HCT116 (cell line): ENCODE measurements around the gene RNU2-63P. TPM values are rescaled to one million over a fixed set of nuclear protein-coding genes. Genes with fewer than 3 reads are reported as not detected.

Source experiments
- ATAC-seq: fragments of 200-7000 bp; cut with Tn5 transposase; 2 replicates; pipeline ENCODE4 v1.9.1; 2020; ENCODE audit warnings: mild to moderate bottlenecking, moderate library complexity
- BruUV-seq: library from RNA; stranded (reverse); fragments of 400-500 nt; replicated peaks from 2 replicates; lab custom pipeline; 2021; lab: Mats Ljungman, UMichigan
- CTCF ChIA-PET: fragments of 300-600 bp; sonication (Branson Sonifier 250); formaldehyde crosslinking; loops from one replicate; lab custom pipeline; 2021; ENCODE audit warnings: antibody characterized with exemption; lab: Charles Lee
- POLR2A ChIA-PET: fragments of 300-600, 350-600 bp; sonication (Branson Sonifier 250); formaldehyde crosslinking; loops from one replicate; lab custom pipeline; 2021; ENCODE audit warnings: antibody characterized with exemption; lab: Charles Lee
- RAD21 ChIA-PET, 2 experiments: fragments of 300-600 bp; sonication (Branson Sonifier 250); formaldehyde crosslinking; loops; one replicate each; lab custom pipeline; 2023; ENCODE audit warnings: low total read pairs in 2 of 2; ENCODE audit not compliant: uncharacterized antibody in 2 of 2, unreplicated experiment in 2 of 2, low non-redundant PET in 1 of 2; lab: Charles Lee
- DNase-seq: peaks from one replicate; pipeline ENCODE4 v3.0.0-alpha.2; 2010; ENCODE audit warnings: low read depth, low spot score
- H2AFZ ChIP-seq: fragments of 200-600 bp; shearing (Covaris generic), sonication (generic); 2 replicates; pipeline ENCODE4 v1.6.1; 2017; ENCODE audit warnings: low read depth, mixed run types, mixed read lengths, antibody characterized with exemption, low read length; ENCODE audit not compliant: poor library complexity, severe bottlenecking
- H3K27ac ChIP-seq: 2 replicates; pipeline ENCODE4 v1.5.1; 2012; ENCODE audit warnings: low read depth, low read length
- H3K27me3 ChIP-seq: fragments of 200-600 bp; sonication (generic); 2 replicates; pipeline ENCODE4 v1.6.1; 2016; ENCODE audit warnings: mixed run types, low read length, mixed read lengths; ENCODE audit not compliant: insufficient read depth
- H3K36me3 ChIP-seq, 2 experiments: fragments of 200-500 bp in 1 of 2; fragments of 200-600 bp in 1 of 2; sonication (Bioruptor generic) in 1 of 2; sonication (generic) in 1 of 2; 2 replicates each; pipeline versions ENCODE4 v1.5.1 to v1.6.1; 2014 to 2016; ENCODE audit warnings: low read length in 2 of 2, inconsistent platforms in 1 of 2, mixed read lengths in 1 of 2, mixed run types in 1 of 2; ENCODE audit not compliant: insufficient read depth in 2 of 2, control insufficient read depth in 1 of 2
- H3K4me1 ChIP-seq, 2 experiments: fragments of 200-600 bp in 1 of 2; sonication (generic) in 1 of 2; 2 replicates each; pipeline versions ENCODE4 v1.5.1 to v1.6.1; 2012 to 2017; ENCODE audit warnings: low read length in 2 of 2, inconsistent platforms in 1 of 2, mild to moderate bottlenecking in 1 of 2, mixed read lengths in 1 of 2, mixed run types in 1 of 2, moderate library complexity in 1 of 2; ENCODE audit not compliant: insufficient read depth in 2 of 2, control insufficient read depth in 1 of 2
- H3K4me2 ChIP-seq: fragments of 200-600 bp; sonication (generic); 2 replicates; pipeline ENCODE4 v1.6.1; 2017; ENCODE audit warnings: mixed run types, low read length, mixed read lengths
- H3K4me3 ChIP-seq, 2 experiments: fragments of 200-600 bp in 1 of 2; sonication (generic) in 1 of 2; replicated peaks in 1 of 2; 2 replicates each; pipeline ENCODE4 v1.5.1; 2011 to 2016; ENCODE audit warnings: low read length in 2 of 2, control low read depth in 1 of 2, low read depth in 1 of 2, mild to moderate bottlenecking in 1 of 2, mixed read lengths in 1 of 2, mixed run types in 1 of 2
- H3K79me2 ChIP-seq: fragments of 200-600 bp; sonication (generic); 2 replicates; pipeline ENCODE4 v1.6.1; 2017; ENCODE audit warnings: mild to moderate bottlenecking, mixed run types, low read length, moderate library complexity, mixed read lengths; ENCODE audit not compliant: insufficient read depth
- H3K9ac ChIP-seq: fragments of 200-600 bp; sonication (generic); 2 replicates; pipeline ENCODE4 v1.6.1; 2016; ENCODE audit warnings: low read length, mixed read lengths
- H3K9me2 ChIP-seq: fragments of 200-600 bp; sonication (generic), shearing (Covaris generic); 2 replicates; pipeline ENCODE4 v1.6.1; 2017; ENCODE audit warnings: mixed run types, mild to moderate bottlenecking, moderate library complexity; ENCODE audit not compliant: insufficient read depth
- H3K9me3 ChIP-seq, 2 experiments: fragments of 200-500 bp in 1 of 2; fragments of 200-600 bp in 1 of 2; sonication (Bioruptor generic) in 1 of 2; sonication (generic) in 1 of 2; 2 replicates each; pipeline ENCODE4 v1.6.1; 2014 to 2017; ENCODE audit warnings: low read length in 2 of 2, mixed read lengths in 2 of 2, inconsistent platforms in 1 of 2, low read depth in 1 of 2, mild to moderate bottlenecking in 1 of 2, mixed run types in 1 of 2, moderate library complexity in 1 of 2; ENCODE audit not compliant: control insufficient read depth in 1 of 2, insufficient read depth in 1 of 2
- H4K20me1 ChIP-seq: fragments of 200-600 bp; sonication (generic), shearing (Covaris generic); 2 replicates; pipeline ENCODE4 v1.6.1; 2017; ENCODE audit warnings: mixed run types, mild to moderate bottlenecking, moderate library complexity; ENCODE audit not compliant: insufficient read depth
- CBX3 ChIP-seq: IDR thresholded peaks from 2 replicates; pipeline ENCODE4 v1.6.1; 2012; ENCODE audit warnings: low read depth
- CEBPB ChIP-seq: IDR thresholded peaks from 2 replicates; pipeline ENCODE4 v1.6.1; 2012; ENCODE audit warnings: low read depth
- EGR1 ChIP-seq: IDR thresholded peaks from 2 replicates; pipeline ENCODE4 v1.6.1; 2012; ENCODE audit warnings: low read depth
- ELF1 ChIP-seq: IDR thresholded peaks from 2 replicates; pipeline ENCODE4 v1.6.1; 2012; ENCODE audit warnings: low read depth, borderline replicate concordance
- EZH2 ChIP-seq: fragments of 200-600 bp; sonication (generic); IDR thresholded peaks from 2 replicates; pipeline ENCODE4 v1.6.1; 2017; ENCODE audit warnings: antibody characterized with exemption, mixed run types
- EZH2phosphoT487 ChIP-seq: fragments of 200-600 bp; IDR thresholded peaks from 2 replicates; pipeline ENCODE4 v1.6.1; 2018; ENCODE audit warnings: antibody characterized with exemption, borderline replicate concordance
- POLR2AphosphoS5 ChIP-seq: IDR thresholded peaks from 2 replicates; pipeline ENCODE4 v1.6.1; 2011; ENCODE audit warnings: mild to moderate bottlenecking, low read depth, low read length, moderate library complexity
- RAD21 ChIP-seq: IDR thresholded peaks from 2 replicates; pipeline ENCODE4 v1.6.1; 2012; ENCODE audit warnings: low read depth, mild to moderate bottlenecking
- SIN3A ChIP-seq: IDR thresholded peaks from 2 replicates; pipeline ENCODE4 v1.6.1; 2012; ENCODE audit warnings: low read depth
- SP1 ChIP-seq: IDR thresholded peaks from 2 replicates; pipeline ENCODE4 v1.6.1; 2012; ENCODE audit warnings: low read depth
- SRF ChIP-seq: IDR thresholded peaks from 2 replicates; pipeline ENCODE4 v1.6.1; 2012; ENCODE audit warnings: low read depth
- YY1 ChIP-seq: IDR thresholded peaks from 2 replicates; pipeline ENCODE4 v1.6.1; 2011; ENCODE audit warnings: low read length, low read depth, moderate library complexity, mild to moderate bottlenecking; ENCODE audit not compliant: insufficient replicate concordance; ENCODE audit errors: extremely low read depth
- ZFX ChIP-seq: fragments of 450-650 bp; IDR thresholded peaks from 2 replicates; pipeline ENCODE4 v1.6.1; 2017
- ZNF274 ChIP-seq: fragments of 200-500 bp; sonication (Bioruptor generic); IDR thresholded peaks from 2 replicates; pipeline ENCODE4 v1.6.1; 2014; ENCODE audit warnings: mild to moderate bottlenecking, low read depth, low read length, inconsistent platforms
- intact Hi-C: fragments of 100-400 bp; cut with micrococcal nuclease; formaldehyde crosslinking; loops from 2 replicates; pipeline ENCODE4 v1.10.0; 2022
- total RNA-seq: library from RNA; stranded (reverse); gene quantifications from one replicate; pipeline ENCODE4 v1.2.1, GENCODE V29; 2021; ENCODE audit not compliant: unreplicated experiment
- TF ChIP-seq, protein P1 (sequence below), 3 experiments: fragments of 200-600 bp in 1 of 3; sonication (generic) in 1 of 3; IDR thresholded peaks in 2 of 3; conservative IDR thresholded peaks in 1 of 3; 2 replicates each; pipeline ENCODE4 v1.5.1; 2012 to 2017; ENCODE audit warnings: low read depth in 2 of 3, low read length in 2 of 3, antibody characterized with exemption in 1 of 3, borderline replicate concordance in 1 of 3, control low read depth in 1 of 3, mild to moderate bottlenecking in 1 of 3, mixed read lengths in 1 of 3, mixed run types in 1 of 3, moderate library complexity in 1 of 3; ENCODE audit not compliant: insufficient read depth in 1 of 3
- TF ChIP-seq, protein P2 (sequence below): IDR thresholded peaks from 2 replicates; pipeline ENCODE4 v1.6.1; 2012; ENCODE audit warnings: low read depth
- TF ChIP-seq, protein P3 (sequence below): IDR thresholded peaks from 2 replicates; pipeline ENCODE4 v1.6.1; 2012
- TF ChIP-seq, protein P4 (sequence below): IDR thresholded peaks from 2 replicates; pipeline ENCODE4 v1.6.1; 2011; ENCODE audit warnings: mild to moderate bottlenecking, low read length, moderate library complexity; ENCODE audit not compliant: insufficient replicate concordance; ENCODE audit errors: extremely low read depth
- TF ChIP-seq, protein P5 (sequence below): IDR thresholded peaks from 2 replicates; pipeline ENCODE4 v1.6.1; 2012

The RNU2-63P gene
- total RNA-seq, 1 experiment from 2014 or later, result 7.4 TPM

DNA sequence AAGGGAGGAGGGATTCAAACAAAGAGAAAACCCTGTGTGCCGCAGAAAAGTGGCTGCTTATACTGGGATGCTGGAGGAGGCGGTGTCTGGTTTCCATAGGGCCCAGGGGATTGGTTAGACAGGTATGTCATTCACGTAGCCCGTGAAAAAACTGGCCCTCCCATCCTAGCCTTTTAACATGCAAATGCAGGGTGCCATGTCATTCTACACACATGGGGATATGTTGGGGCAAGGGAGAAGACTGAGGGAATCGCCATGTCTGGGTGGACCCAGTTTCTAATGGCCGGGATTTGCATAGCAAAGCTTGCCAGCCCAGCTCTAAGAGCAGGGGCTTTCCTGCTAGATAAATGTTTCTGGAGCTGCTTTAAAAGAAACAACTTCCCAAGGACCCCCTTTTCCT is 8.2 kb upstream of the RNU2-63P start:
- H3K4me1 ChIP-seq, result no peaks in the 10 kb centered on the region
- no peaks in the 10 kb centered on the region for H3K27me3 ChIP-seq
- H3K4me2 ChIP-seq, result no peak overlapping the region
- intact Hi-C loops, result no loop called here
- peak; percentile 30; the same call in 1 of the 2 replicates for ATAC-seq
- no peak overlapping the region for H3K9ac ChIP-seq
- no peak overlapping the region for H2AFZ ChIP-seq
- no peaks in the 10 kb centered on the region for H3K36me3 ChIP-seq
- DNase-seq, result no peak
- H3K79me2 ChIP-seq, result no peaks in the 10 kb centered on the region
- POLR2A ChIA-PET, result interaction anchor here (1.7 kb wide), 1 partner anchor 8 kb away, joined by 4 read pairs; the partner anchor contains the start of gene RNU2-63P
- RAD21 ChIA-PET, result no interaction called here
- CTCF ChIA-PET, result no interaction called here
- H3K4me3 ChIP-seq, result no peak overlapping the region
- BruUV-seq, result no TSS peak
- H3K27ac ChIP-seq, result no peak overlapping the region
- H4K20me1 ChIP-seq, result no peaks in the 10 kb centered on the region
- no peaks in the 10 kb centered on the region for H3K9me2 ChIP-seq
- TF ChIP-seq, protein P1, sequence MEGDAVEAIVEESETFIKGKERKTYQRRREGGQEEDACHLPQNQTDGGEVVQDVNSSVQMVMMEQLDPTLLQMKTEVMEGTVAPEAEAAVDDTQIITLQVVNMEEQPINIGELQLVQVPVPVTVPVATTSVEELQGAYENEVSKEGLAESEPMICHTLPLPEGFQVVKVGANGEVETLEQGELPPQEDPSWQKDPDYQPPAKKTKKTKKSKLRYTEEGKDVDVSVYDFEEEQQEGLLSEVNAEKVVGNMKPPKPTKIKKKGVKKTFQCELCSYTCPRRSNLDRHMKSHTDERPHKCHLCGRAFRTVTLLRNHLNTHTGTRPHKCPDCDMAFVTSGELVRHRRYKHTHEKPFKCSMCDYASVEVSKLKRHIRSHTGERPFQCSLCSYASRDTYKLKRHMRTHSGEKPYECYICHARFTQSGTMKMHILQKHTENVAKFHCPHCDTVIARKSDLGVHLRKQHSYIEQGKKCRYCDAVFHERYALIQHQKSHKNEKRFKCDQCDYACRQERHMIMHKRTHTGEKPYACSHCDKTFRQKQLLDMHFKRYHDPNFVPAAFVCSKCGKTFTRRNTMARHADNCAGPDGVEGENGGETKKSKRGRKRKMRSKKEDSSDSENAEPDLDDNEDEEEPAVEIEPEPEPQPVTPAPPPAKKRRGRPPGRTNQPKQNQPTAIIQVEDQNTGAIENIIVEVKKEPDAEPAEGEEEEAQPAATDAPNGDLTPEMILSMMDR (IDR thresholded peaks at IDR 0.05 in 2 of 3, conservative IDR thresholded peaks at IDR 0.05 in 1 of 3; ENCODE audit: borderline replicate concordance in 1 of 3, insufficient read depth in 1 of 3, low read depth in 2 of 3, low read length in 2 of 3), result no peak
- TF ChIP-seq SP1 (no peak), POLR2AphosphoS5 (no peak), ZFX (no peak), SIN3A (no peak), CEBPB (no peak), ELF1 (no peak), CBX3 (no peak), EGR1 (no peak), SRF (no peak), RAD21 (no peak), EZH2phosphoT487 (no peak), EZH2 (no peak), ZNF274 (no peak), YY1 (no peak)
- TF ChIP-seq, protein P2, sequence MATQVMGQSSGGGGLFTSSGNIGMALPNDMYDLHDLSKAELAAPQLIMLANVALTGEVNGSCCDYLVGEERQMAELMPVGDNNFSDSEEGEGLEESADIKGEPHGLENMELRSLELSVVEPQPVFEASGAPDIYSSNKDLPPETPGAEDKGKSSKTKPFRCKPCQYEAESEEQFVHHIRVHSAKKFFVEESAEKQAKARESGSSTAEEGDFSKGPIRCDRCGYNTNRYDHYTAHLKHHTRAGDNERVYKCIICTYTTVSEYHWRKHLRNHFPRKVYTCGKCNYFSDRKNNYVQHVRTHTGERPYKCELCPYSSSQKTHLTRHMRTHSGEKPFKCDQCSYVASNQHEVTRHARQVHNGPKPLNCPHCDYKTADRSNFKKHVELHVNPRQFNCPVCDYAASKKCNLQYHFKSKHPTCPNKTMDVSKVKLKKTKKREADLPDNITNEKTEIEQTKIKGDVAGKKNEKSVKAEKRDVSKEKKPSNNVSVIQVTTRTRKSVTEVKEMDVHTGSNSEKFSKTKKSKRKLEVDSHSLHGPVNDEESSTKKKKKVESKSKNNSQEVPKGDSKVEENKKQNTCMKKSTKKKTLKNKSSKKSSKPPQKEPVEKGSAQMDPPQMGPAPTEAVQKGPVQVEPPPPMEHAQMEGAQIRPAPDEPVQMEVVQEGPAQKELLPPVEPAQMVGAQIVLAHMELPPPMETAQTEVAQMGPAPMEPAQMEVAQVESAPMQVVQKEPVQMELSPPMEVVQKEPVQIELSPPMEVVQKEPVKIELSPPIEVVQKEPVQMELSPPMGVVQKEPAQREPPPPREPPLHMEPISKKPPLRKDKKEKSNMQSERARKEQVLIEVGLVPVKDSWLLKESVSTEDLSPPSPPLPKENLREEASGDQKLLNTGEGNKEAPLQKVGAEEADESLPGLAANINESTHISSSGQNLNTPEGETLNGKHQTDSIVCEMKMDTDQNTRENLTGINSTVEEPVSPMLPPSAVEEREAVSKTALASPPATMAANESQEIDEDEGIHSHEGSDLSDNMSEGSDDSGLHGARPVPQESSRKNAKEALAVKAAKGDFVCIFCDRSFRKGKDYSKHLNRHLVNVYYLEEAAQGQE, result no peak
- TF ChIP-seq, protein P3, sequence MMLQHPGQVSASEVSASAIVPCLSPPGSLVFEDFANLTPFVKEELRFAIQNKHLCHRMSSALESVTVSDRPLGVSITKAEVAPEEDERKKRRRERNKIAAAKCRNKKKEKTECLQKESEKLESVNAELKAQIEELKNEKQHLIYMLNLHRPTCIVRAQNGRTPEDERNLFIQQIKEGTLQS, result no peak
- TF ChIP-seq, protein P4, sequence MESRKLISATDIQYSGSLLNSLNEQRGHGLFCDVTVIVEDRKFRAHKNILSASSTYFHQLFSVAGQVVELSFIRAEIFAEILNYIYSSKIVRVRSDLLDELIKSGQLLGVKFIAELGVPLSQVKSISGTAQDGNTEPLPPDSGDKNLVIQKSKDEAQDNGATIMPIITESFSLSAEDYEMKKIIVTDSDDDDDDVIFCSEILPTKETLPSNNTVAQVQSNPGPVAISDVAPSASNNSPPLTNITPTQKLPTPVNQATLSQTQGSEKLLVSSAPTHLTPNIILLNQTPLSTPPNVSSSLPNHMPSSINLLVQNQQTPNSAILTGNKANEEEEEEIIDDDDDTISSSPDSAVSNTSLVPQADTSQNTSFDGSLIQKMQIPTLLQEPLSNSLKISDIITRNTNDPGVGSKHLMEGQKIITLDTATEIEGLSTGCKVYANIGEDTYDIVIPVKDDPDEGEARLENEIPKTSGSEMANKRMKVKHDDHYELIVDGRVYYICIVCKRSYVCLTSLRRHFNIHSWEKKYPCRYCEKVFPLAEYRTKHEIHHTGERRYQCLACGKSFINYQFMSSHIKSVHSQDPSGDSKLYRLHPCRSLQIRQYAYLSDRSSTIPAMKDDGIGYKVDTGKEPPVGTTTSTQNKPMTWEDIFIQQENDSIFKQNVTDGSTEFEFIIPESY, result no peak
- TF ChIP-seq, protein P5, sequence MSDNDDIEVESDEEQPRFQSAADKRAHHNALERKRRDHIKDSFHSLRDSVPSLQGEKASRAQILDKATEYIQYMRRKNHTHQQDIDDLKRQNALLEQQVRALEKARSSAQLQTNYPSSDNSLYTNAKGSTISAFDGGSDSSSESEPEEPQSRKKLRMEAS, result no peak
- H3K9me3 ChIP-seq, result no peaks in the 10 kb centered on the region
